Glomerular endothelial cell (primary cell): ENCODE measurements around the gene RECQL5. TPM values are rescaled to one million over a fixed set of nuclear protein-coding genes. Genes with fewer than 3 reads are reported as not detected.

Experiments
- DNase-seq: peaks from one replicate; pipeline ENCODE4 v3.0.0-alpha.2; 2011; ENCODE audit warnings: low read depth, low spot score; ENCODE audit errors: extremely low read depth
- total RNA-seq: library from RNA; depleted of rRNA; stranded (reverse); fragments of >200 nt; gene quantifications from 2 replicates; pipeline ENCODE4 v1.2.3, GENCODE V29; 2015

The RECQL5 gene
- total RNA-seq, 1 donor from 2014 or later: 28.1 TPM

DNA sequence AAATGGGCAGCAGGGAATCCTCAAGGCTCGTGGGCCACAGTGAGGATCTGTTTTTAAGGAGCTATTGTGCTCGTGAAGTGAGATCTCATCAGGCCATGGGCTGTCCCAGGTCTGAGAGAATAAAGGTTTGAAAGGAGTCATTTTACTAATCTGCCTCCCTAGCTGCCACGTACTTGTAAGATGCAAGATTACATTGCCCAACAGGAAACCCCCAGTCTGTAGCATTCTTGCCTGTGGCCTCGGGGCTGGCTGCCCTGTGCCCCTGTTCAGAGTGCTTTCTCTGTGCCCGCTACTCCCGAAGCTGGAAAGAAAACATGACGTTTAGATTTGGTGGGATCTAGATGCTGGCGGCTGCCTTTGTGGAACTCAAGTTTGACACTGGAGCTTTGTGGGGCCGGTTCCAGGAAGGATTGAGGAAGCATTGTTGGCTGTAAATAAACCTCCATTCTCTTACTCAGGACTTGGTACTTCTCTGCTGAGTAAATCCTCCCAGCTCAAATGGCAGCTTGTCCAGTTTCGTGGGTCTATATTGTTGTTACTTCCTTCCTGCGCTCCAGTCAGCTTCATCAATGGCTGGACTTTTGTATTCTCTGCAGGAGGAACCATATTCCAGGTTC, 21.4 kb upstream of the RECQL5 start:
- DNase-seq: no peak

DNA sequence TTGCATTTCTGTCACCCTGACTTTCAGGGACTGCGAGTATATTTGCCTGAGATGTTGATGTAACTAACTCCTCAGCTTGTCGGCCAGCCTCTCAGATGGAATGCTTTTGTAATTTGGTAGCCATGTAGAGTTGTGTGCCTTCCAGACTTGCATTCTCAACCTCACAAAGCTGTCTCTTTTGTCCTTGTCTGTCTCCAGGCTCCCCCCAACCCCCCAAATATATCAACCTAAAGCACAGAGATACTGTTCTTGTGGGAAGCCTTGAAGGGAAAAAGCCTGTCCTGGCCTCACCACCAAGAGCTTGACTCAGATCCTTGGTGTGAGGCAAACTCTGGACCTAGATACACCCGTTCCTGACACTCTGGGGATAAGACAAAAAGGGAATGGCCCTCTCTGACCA, 18.5 kb upstream of the RECQL5 start:
- DNase-seq: no peak

DNA sequence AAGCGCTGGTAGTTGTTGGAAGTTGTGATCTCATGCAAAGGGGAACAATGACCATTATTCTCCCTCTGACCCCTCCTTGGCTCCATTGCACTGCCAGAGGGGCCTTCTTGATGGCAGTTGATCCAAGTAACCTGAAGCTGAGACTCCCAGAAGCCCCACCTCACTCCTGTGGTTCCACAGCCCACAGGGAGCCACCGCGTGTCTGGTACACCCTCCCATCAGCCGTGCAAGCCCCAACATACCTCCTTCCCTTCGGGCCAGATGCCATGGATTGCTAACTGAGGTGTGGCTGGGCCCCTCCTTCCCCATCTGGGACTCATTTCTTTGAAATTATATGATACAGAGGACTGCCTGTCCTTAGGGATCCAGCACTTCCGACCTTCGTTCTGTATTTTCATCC, 18.0 kb upstream of the RECQL5 start:
- no peak for DNase-seq

DNA sequence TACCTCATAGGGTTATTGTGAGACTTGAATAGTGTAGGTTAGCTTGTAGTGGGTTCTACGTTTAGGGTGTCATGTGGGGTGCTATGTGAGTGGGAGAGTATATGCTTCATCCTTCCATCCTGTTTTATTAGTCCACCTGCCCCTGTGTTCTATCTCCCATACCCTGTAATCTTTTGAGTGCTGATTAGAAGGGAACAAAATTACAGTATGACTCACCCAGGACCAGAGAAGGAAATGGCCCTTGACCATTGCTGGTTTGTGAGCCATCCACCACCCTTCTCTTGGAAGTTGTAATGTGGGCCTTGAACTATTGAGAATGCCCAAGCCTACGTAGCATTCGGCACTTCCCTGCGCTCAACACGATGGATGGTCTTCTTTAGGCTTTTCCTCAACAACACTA, 17.3 kb upstream of the RECQL5 start:
- DNase-seq: no peak

DNA sequence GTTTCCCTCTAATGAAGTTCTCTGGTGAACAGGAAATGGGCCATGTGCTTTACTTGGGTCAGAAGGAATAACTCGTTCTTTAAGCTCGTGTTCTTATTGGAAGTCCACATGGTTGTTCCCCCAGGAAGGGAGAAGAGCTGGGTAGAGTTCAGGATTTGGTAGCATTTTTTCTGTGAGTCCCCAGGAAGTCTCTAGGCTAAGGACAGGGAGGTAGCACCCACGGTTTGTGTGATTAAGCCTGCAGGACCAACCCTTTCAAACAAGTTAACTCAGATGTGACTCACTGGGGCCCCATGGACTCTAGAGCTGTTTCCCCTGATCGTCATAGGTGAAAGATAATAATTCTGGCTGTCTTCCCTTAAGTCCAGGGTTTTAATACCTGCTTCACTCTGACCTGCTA, 16.6 kb upstream of the RECQL5 start:
- DNase-seq: no peak

DNA sequence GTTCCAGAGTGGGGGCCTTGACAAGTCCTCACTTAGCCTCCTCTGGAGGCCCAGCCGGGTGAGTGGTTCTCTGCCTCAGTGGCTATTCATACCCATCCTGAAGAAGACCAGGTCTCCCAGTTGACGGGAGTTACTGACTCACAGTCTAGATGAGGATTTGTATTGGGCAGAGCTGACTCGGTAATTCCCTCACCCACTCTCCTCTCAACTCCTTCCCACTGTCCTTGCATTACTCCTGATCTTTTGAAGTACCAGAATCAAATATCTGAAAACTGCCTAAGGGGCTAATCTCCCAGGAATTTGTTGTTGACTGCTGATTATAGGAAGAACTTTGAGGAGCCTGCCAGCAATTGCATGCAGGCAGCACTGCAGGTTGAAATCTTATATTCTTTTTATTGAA, 14.3 kb upstream of the RECQL5 start:
- no peak for DNase-seq

DNA sequence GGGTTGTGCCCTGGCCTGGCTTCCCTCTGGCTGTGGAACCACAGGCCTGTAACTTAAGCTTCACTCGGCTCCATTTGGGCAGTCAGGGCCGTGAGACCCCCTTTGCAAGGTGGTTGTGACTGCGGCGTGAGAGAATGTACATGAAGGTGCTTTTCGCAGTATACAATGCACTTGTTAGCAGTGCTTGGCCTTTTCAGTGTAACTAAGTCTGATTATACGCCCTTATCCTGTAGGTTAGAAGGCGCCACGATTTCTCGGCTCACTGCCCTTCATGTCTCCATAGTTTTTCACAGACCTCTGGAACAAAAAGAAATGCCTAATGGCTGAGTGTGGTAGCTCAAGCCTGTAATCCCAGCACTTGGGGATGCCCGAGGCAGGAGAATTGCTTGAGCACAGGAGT, 13.5 kb upstream of the RECQL5 start:
- DNase-seq: no peak

DNA sequence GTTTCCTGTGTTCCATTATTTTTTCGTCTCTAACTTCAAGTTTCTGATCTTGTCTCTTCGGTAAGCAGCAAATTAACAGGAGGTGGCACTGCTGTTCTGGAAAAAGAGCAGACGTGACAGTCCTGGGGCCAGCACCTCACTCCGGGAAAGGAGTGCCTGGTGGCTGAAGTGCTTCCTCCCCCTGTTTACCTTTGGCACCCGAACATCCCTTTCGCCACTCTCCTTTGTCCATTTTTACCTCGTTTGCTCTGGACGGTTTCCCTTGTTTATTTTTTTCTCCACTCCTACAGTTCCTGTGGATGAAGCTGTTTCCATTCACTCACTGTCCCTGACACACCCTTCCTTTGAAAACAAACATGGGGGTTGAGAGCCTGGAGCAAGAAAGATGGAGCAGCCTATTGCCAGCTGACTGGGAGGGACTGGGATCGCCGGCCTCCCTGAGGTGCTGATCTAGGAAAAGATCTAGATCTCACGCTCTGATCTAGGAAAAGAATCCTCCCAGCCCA, 12.8 kb upstream of the RECQL5 start:
- no peak for DNase-seq

DNA sequence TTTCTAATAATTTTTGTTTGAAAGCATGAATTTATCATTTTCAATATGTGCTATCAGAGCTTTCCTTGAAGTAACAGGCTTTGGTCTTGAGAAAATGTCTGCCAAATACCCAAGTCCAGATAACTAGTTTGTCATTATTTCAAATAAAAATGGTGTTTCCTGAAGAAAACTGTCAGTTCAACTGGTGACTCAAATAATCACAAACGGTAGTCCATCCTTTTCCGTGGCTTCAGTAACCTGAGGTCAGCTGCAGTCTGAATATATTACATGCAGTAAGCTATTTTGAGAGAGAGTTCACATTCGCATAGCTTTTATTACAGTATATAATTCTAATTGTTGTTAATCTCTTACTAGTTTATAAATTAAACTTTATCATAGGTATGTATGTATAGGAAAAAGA, 9.5 kb upstream of the RECQL5 start:
- no peak for DNase-seq

DNA sequence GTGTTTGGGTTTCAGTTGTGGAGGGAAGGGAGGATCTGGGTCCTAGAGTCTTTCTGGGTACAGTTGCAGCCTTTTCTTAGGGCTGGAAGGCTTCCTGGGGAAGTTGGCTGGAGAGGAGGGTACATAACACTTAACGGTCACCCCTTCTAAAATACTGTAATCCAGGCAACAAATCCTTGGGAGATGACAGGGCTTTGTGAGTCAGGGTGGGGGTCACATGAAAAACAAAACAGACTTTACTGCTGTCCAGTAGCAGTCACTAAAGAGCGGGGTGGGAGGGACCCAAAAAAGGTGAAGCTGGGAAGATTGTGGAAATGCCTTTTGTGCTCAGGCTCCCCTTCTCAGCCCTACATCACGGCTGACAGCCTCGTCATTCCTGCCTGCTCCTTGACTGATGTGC, 6.5 kb upstream of the RECQL5 start:
- DNase-seq: no peak

DNA sequence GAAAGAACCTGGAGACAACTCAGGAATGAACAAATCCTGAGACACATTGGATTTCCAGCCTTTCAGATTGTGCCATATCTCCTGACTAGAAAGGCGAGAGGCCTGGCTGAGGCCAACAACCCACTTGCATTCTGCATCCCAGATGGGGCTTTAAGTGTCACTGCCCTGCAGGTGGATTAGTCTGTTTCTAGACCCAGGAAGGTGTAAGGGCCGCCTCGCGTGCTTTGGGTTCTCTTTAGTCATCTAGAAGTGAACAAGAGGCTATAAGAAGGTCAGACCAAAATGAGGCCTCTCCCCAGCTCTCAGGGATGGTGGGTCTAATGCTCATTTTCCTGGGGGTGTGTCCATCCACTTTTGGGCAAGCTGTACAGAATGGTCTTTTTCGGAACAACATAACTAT, 5.1 kb upstream of the RECQL5 start:
- no peak for DNase-seq

DNA sequence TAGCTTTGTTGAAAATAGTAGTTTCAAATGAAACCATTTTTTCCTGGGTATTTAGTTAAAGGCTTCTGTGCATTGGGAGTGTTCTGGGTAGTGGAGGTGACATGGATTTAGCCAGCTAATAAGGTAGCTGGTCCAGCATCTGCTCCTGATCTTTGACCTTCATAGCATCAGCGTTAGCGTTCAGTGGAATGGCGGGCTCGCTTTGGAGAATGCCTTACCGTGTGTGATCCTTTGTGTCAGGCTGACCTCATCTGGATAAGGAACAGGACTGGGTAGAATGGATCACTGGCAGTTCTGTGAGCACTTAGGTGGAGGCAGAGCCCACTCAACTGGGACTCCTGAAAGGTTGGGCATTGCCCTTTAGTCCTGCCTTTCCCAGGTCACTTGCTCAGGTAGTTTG, 3.9 kb upstream of the RECQL5 start:
- no peak for DNase-seq

DNA sequence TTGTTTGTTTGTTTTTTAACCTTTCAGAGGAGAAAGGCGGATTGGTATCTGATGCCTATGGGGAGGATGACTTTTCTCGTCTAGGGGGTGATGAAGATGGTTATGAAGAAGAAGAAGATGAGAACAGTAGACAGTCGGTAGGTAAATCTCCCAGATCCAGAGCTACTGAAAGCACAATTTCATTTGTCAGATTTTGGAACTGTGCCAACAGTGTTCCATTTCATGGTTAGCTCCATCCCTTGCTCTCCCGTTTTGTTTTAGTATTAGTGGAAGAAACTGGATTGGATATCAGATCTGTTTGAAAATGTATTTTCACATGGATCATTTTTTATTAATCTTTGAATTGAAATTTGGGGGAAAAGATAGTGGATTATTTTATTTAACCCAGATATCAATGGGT, 1.5 kb upstream of the RECQL5 start:
- DNase-seq: no peak

DNA sequence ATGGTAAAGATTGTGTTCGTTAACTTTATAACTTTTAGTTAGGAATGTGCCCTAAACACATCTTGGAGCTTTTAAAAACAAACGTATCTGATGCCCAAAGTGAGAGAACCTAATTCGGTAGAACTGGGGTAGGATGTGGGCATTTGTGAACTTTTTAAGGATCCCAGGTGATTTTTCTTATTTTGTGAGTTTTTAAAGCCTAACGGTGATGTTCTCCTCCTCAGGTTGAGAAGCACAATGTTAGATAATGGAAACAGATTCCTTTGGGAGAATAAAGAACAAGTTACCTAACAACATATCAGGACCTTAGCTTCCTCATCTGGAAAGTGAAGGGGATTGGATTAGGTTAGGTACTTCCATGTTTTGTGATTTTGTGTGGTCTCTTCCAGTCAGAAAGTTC, 871 bp upstream of the RECQL5 start:
- DNase-seq: no peak

DNA sequence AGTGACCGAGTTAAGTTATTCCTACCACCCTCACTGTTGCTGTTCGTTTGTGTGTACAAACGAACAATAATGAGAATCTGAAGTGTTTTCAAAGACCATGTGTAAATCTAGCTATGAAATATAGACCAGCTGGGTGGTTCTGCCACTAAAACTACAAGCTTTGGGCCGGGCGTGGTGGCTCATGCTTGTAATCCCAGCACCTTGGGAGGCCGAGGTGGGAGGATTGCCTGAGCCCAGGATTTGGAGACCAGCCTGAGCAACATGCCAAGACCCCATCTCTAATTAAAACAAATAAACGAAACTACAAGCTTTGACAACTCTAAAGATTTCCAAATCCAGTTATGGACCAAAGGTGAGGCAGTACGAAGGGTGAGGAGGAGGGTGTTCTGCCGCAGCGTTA, 973 bp downstream of the RECQL5 start:
- no peak for DNase-seq

DNA sequence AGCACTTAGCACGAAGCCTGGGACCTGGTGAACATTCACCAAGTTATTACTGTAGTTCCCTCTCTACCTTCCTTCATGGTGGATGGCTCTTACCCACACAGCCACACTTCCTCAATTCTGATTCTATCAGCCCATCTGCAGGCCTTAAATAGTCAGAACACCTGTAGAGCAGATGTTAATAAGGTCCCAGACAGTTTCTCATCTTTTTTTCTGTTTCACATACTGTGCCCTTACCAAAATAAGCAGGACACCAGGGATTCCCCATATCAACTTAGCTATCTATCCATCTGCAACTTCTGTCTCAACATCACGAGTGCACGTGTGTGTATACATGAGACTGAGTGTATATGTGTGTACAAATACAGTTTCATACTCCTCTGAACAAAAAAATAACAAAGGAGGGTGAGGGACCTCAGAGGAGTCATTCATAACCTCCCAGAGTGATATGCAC, 2.8 kb downstream of the RECQL5 start:
- DNase-seq: no peak

DNA sequence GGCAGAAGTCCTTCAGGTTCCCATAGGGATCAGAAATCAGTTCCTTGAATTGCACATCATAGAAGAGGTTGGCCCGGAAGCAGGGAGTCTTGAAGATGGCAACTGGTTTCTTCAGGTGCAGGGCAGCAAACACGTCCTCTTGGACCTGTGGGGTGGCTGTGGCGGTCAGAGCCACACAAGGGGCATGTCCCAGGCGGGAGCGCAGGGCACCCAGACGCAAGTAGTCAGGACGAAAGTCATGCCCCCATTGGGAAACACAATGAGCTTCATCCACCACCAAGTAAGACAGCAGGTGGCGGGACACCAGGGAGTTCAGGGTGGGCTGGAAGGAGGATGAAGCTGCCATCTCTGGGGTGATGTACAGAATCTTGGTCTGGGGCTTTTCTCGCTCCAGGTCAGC, 4.4 kb downstream of the RECQL5 start:
- DNase-seq: no peak

DNA sequence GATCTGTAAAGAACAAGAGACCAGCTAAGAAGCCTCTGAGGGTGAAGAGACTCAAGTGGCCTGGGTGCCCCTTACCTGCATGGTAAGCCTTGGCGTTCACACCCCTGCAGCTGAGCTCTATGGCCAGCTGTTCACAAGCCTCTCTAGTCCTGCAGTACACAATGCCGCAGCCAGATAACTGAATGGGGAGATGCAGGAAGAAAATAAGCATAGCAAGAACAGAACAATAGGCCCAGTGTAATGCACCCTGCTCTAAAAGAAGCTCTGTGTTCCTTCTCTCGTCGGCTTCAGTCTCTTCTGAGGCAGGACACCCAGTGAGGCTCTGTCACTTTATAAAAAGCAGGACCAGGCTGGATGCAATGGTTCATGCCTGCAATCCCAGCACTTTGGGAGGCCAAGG, 5.4 kb downstream of the RECQL5 start:
- DNase-seq: no peak

DNA sequence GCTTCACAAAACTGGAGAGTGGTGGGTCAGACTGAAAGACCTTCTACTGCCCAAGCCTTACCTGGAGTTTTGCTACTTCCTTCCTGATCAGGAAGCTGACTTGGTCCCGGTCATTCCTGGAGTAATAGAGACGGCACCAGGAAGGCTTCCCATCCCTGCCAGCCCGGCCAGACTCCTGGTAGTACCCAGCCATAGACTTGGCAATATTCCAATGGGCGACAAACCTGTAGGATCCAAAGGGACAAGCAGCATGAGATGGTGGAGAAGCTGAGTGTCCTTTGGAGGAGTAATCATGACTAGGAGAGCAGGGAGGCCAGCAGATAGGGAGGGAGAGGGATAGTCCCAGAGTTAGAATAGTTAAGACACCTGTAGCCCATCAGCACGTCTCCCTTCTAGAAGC, 8.7 kb downstream of the RECQL5 start:
- DNase-seq: no peak

DNA sequence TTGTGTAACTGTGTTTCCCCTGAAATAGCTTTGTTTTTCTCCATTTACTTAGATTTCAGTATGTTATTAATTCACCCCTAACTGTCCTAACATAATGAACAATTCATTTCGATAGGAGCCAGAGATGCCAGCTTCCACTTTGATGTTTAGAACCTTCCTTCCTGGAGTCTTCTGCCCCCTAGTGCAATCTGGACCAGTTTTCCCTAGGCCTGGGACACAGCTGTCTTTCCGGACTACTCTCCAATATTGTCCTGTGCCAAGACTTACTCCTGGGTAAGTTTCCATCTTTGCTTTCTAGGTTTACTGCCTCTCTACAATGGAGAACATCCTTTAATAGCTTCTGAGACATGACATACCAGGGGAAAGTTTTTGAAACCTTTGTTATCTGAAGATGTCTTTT, 12.8 kb downstream of the RECQL5 start:
- DNase-seq: no peak

DNA sequence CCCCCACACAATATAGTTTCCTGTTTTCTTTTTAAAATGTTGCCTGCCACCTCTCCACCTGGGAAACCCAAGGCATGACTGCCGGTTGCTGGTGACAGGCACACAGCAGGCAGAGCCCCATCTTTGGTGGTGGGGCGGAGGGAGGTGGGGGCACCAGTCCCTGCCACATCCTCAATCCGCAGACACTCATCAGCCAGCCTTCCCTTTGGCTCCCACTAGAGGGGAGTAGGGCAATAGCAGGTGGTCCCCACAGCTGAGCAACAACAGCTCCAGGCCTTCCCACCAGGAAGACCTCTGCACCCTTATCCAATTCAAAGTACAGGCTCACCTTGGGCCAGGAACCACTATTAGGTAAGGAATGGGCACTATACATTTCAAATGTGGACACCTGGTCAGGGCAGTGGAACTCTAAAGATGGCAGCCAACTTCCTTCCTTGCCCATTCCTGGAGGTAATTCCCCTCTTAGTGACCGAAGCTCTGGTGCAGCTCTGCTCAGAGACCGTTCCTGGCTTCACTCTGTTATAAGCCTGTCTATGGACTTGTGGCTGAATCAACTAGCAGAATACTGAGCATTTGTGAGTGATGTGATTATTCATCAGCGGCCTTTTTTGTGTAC, 13.9 kb downstream of the RECQL5 start:
- no peak for DNase-seq

DNA sequence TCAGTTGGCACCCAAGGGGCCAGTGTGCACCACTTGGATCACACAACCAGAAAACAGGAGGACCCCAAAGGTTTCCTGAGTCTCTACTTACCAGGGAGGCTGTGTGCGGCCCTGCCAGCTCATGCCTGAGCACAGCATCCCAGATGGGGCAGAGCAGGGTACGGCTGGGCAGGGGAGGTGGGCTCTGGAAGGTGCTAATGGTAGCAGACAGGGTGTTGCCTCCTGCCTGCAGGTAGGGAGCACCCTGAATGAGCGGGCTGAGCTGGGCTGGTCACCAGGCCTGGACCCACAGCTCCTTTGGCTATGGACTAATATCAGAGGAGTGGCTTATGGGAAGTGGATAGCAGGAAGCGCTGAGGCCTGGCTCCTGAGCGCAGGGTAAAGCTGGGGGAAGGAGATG, 14.6 kb downstream of the RECQL5 start:
- DNase-seq: no peak

DNA sequence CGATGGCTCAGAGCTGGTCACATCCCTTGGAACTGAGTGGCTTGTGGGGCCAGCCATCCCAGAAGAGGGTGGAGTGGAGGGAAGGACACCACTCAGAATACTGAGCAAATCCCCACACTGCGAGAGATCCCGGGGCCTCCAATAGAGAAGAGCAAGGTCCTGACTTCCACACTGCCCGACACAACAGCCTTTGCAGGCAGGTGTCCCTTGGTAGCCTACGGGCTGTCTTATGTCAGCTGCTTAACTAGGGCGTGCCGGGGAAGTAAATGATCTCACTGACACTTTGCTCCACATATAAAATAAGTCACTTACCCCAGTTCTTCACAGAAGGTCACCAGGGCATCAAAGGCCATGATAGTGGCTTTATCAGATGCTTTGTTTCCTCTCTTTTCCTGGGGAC, 16.1 kb downstream of the RECQL5 start:
- no peak for DNase-seq
